AG04449 (cell line): ENCODE measurements around the gene CNIH4.
"Not testable (repeated sequence)": the region's sequence is repeated elsewhere in the genome, so short reads cannot be mapped to it uniquely, and the experiment has no call there.

Source experiments
- CTCF ChIA-PET: fragments of 350-600 bp; formaldehyde crosslinking; extraction: SDS; loops from one replicate; lab custom pipeline; 2021; ENCODE audit warnings: antibody characterized with exemption; lab: Yijun Ruan, JAX
- POLR2A ChIA-PET: fragments of 400-600, 350-600 bp; formaldehyde crosslinking; extraction: SDS; loops from one replicate; lab custom pipeline; 2020; ENCODE audit warnings: antibody characterized with exemption, inconsistent platforms; lab: Yijun Ruan, JAX
- DNase-seq: peaks from one replicate; pipeline ENCODE4 v3.0.0-alpha.2; 2010; ENCODE audit warnings: low read depth, low spot score
- H3K4me3 ChIP-seq: 2 replicates; pipeline ENCODE4 v1.5.1; 2011; ENCODE audit warnings: low read depth, mild to moderate bottlenecking, control low read depth, low read length
- TF ChIP-seq, protein P1 (sequence below): IDR thresholded peaks from one replicate; pipeline ENCODE4 v1.5.1; 2011; ENCODE audit warnings: mild to moderate bottlenecking, moderate library complexity, low read length, control low read depth, inconsistent platforms; ENCODE audit not compliant: insufficient read depth; ENCODE audit errors: missing control alignments

Gene CNIH4

DNA sequence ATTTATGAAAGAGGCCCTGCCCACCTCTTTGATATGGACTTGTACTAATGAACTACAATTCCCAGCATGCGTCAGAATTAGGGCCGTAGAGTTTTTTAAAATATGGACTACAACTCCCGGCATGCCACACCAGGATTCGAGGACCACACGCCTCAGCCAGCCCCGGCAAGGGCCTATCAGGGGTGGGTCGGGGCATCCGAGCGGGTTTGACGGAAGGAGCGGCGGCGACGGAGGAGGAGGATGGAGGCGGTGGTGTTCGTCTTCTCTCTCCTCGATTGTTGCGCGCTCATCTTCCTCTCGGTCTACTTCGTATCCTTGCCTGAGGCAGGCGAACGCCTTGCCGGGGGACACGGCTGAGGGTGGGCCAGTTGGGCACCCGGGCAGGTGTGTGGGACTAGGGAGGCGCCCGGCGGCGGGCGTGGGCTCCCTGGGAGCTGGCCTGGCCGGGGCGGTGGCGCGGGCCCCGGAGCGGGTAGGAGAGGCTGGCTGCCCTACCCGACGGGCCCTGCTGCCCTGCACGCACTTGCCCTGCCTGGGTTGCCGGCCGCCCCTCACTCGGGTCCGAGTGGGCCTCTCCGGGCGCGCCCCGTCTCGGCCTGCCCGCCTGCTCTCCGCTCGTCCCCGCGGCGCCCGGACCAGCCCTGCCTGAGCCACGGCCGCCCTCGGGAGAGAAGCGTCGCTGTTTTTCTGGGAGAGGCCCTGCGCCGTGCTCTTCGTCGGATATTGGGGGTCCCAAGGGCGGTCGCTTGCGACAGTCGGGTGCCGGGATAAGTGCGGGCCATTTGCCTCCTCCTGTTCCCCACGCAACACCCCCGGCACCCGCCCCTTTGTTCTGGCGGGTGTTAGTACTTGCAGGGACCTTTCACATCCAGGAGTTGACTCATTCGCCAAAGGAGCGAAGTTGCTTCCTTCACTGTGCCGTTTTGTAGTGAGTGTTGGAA, at the start of gene CNIH4:
Gene CNIH4 (plus strand): TSS at position 195 of the 941 bp plus-strand sequence. CDS start 46 bp downstream, at position 241.
- TF ChIP-seq, protein P1, sequence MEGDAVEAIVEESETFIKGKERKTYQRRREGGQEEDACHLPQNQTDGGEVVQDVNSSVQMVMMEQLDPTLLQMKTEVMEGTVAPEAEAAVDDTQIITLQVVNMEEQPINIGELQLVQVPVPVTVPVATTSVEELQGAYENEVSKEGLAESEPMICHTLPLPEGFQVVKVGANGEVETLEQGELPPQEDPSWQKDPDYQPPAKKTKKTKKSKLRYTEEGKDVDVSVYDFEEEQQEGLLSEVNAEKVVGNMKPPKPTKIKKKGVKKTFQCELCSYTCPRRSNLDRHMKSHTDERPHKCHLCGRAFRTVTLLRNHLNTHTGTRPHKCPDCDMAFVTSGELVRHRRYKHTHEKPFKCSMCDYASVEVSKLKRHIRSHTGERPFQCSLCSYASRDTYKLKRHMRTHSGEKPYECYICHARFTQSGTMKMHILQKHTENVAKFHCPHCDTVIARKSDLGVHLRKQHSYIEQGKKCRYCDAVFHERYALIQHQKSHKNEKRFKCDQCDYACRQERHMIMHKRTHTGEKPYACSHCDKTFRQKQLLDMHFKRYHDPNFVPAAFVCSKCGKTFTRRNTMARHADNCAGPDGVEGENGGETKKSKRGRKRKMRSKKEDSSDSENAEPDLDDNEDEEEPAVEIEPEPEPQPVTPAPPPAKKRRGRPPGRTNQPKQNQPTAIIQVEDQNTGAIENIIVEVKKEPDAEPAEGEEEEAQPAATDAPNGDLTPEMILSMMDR, result no peak
- peak within 1 kb of the TSS; percentile 89 for H3K4me3 ChIP-seq
- CTCF ChIA-PET, result interaction anchor here (0.5 to 1.7 kb wide), 4 partner anchors 22 to 510 kb away, joined by 3 to 8 read pairs (median 5); no protein-coding TSS in a partner anchor
- POLR2A ChIA-PET, result interaction anchor here (0.6 kb wide), 1 partner anchor 27 kb away, joined by 3 read pairs; no protein-coding TSS in a partner anchor
- peak; percentile 79 for DNase-seq

DNA sequence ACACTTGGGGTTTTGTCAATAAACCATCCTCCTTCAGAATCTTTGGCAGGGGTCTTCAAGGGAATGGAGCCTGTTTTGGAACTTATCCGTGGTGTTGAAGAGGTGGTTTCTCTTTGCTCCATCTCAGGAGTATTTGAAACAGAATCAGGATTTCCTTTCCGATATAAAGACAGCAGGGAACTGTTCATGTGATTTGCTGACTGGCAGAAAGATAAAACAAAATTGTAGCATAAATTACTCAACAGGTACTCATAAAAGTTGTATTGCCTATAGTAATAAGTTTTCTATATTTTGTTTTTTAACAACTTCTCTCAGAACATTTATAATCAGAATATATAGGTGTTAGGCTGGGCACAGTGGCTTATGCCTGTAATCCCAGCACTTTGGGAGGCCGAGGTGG, 48.6 kb upstream of the CNIH4 start:
- no peak for DNase-seq
- TF ChIP-seq, protein P1, result no peak
- CTCF ChIA-PET, result no interaction called here
- H3K4me3 ChIP-seq, result no peak overlapping the region
- POLR2A ChIA-PET, result no interaction called here

DNA sequence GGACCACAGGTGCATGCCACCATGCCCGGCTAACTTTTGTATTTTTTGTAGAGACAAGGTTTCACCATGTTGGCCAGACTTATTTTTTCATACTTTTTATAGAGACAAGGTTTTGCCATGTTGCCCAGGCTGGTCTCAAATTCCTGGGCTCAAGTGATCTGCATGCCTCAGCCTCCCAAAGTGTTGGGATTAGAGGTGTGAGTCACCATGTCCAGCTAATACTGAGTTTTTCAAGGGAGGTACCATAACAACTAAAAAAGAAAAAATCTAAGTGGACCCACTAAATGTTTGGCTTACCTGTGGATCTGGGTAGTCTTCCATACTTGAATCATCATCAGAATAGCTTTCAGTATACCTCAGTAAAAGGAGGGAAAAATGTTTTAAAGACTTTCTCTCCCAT, 45.2 kb upstream of the CNIH4 start:
- DNase-seq, H3K4me3 ChIP-seq, POLR2A ChIA-PET: not testable (repeated sequence)
- CTCF ChIA-PET, result interaction anchor here (2.2 to 3.1 kb wide), 2 partner anchors 22 to 196 kb away, joined by 9 read pairs; no protein-coding TSS in a partner anchor

DNA sequence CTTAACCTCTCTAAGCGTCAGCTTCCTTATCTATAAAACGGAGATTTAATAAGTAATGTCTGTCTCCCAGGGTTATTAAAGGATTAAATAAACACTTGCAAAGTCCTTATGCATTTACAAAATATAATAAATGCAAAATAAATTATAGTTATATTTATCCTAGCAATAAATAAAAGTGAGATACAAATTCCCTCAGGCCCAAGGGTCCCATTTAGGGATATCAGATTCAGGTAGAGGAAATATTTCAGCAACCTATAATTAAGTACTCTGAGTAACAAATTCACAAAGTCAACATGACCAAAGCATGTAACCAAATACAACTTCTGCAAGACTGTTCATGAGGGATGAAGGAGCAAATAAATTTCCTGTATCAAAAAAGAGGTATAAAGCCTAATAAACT, 44.7 kb upstream of the CNIH4 start:
- TF ChIP-seq, protein P1, result no peak

DNA sequence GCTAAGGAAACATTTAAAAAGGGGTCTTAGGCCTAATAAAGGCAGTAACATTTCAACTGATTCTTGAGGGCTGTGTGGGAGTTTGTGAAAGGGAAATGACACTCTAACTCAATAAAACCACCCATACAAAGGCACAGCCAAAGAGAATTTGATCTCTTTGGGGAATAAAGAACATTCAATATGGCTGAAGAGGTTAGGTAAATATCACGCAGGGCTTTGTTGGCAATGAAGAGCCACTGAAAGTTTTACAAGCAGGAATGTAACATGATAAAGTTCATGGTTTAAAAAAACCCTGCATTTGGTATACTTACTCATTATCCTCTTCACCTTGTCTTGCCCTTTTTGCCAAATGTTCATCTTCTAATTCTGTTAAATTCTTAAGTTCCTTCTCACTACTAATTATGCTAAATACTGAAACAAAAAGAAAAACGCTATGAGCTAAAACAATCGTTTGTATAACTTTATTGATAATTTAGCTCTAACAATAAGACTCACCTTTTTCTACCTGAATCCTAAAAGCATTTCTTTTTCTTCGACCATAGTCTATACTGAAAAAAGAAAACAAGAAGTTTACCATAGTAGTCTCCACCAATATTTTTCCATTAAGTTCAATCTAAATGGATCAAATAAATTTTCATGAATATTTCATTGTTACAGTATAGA, 39.2 kb upstream of the CNIH4 start:
- no peak for DNase-seq
- ChIA-PET CTCF (interaction anchor here (1.2 to 2.2 kb wide), 3 partner anchors 17 to 201 kb away, joined by 3 to 9 read pairs (median 4); no protein-coding TSS in a partner anchor), POLR2A (no interaction called here)
- no peak overlapping the region for H3K4me3 ChIP-seq
- TF ChIP-seq, protein P1, result no peak

More for the DNA sequence above, 44.7 kb upstream of the CNIH4 start:
- ChIA-PET POLR2A (no interaction called here), CTCF (interaction anchor here (2.2 to 3.1 kb wide), 2 partner anchors 22 to 196 kb away, joined by 9 read pairs; no protein-coding TSS in a partner anchor)
- no peak overlapping the region for H3K4me3 ChIP-seq
- no peak for DNase-seq

DNA sequence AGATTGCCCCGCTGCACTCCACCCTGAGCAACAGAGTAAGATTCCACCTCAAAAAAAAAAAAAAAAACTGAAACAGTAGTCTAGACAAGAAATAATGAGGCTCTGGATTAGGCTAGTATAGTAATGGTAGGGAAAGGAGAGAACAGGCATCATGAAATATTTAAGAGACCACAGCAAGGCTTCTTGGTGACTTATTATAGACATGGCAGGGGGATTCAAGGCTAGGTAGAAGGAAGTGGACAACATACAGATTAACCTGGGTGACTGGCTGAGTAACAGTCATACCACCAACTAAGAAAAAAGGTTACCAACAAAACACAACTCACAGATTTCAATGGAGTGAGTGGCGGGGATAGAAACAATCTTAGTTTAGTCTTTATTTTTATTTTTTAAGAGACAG, 35.0 kb upstream of the CNIH4 start:
- ChIA-PET CTCF (interaction anchor here (2.1 kb wide), 1 partner anchor 12 kb away, joined by 11 read pairs; no protein-coding TSS in a partner anchor), POLR2A (no interaction called here)
- DNase-seq, result no peak
- TF ChIP-seq, protein P1, result no peak
- no peak overlapping the region for H3K4me3 ChIP-seq
